GM19463 (cell line): Measurements from ENCODE around the gene MYH16.
"Not testable (repeated sequence)": the region's sequence is repeated elsewhere in the genome, so short reads cannot be mapped to it uniquely, and the experiment has no call there.

Source experiments
- ATAC-seq: cut with Tn5 transposase; IDR thresholded peaks from one replicate; pipeline ENCODE4 v1.9.1; 2021; ENCODE audit warnings: mild to moderate bottlenecking, moderate library complexity; ENCODE audit not compliant: unreplicated experiment

Gene MYH16

GRCh38 chr7:99257675-99258074, 15.0 kb upstream of the MYH16 start:
- ATAC-seq, result no peak

DNA sequence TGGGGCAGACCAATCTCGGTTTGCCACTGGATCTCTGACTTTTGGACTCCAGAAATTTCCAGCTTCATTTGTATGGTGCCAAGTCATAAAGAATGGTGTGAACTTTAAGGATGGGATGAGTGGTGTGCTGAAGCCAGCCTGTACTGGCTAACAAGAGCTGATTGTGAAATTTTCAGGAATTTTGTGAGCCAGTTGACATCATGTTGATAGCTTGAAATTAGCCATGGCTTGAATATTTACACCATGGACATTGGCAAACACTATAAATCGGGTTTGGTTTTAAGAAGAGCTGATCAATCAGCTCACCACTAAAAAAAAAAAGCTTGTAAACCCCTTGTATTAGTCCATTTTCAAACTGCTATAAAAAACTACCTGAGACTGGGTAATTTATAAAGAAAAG, 14.1 kb upstream of the MYH16 start:
- no peak for ATAC-seq

DNA sequence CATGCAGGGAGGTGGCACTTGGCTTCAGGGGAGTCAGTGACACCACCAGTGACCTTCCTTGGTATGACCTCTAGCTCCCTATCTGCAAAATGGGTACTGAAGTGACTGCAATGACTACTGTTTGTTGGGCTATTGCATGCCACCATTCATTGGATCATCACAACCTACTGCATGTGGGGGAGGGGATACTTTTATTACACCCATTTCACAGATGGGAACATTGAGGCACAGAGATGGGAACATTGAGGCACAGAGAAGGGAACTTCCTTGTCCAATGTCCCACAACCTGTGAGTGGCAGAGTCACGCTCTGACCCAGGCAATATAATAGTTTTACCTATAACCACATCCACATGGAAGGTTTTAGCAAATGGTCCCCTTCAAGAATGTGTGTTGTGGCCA, 12.2 kb upstream of the MYH16 start:
- no peak for ATAC-seq

DNA sequence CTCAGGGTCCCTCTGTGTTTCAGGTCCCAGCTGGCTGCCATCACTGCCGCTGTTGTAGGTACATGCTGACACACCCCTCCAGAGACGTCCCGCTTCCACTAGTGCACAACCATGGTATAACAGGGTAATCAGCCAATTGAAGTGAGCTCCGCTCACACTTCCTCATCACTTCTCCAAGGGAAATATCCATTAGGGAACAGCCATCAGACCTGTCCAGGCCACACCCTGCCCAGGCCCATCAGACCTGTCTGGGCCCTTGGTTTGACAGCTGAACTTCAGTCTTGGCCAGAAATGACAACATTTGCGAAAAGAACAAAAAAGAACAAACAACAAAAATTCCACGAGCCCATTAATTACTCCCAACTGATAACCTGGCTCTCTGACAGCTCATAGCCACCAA, 11.0 kb upstream of the MYH16 start:
- no peak for ATAC-seq

GRCh38 chr7:99265848-99266480, 6.7 kb upstream of the MYH16 start:
- no peak for ATAC-seq

DNA sequence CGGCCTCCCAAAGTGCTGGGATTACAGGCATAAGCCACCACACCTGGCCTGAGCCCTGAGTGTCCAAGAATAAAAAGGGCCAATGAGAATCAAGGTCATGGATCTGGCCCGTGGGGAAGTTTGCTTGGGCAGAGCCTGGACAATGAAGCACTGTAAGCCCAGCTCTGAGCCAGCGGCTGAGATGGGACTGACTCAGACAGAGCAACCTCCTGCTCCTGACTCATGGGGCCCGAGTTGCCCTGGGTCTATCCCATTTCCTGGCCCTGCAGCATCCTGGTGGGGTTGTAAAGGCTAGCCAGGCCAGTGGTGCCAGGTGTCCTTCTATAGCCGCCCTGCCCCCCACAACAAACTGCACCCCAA, 5.2 kb upstream of the MYH16 start:
- ATAC-seq, result no peak

GRCh38 chr7:99267841-99268576, 4.6 kb upstream of the MYH16 start:
- no peak for ATAC-seq

DNA sequence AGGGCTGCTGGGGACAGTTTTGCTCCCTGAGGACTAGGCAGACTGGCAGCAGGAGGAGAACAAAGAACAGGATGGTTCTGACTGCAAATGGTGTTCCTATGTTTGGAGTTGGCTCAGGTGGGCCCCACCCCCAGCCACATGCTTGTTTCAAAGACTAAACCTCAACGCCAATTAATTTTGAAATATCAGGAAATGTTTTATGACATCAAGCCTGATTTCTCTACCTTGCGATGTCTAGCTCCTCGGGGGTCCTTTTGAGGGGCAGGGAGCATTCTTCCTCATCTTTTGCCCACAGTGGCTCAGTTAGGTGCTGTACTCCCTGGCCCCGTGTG, 4.1 kb upstream of the MYH16 start:
- no peak for ATAC-seq

DNA sequence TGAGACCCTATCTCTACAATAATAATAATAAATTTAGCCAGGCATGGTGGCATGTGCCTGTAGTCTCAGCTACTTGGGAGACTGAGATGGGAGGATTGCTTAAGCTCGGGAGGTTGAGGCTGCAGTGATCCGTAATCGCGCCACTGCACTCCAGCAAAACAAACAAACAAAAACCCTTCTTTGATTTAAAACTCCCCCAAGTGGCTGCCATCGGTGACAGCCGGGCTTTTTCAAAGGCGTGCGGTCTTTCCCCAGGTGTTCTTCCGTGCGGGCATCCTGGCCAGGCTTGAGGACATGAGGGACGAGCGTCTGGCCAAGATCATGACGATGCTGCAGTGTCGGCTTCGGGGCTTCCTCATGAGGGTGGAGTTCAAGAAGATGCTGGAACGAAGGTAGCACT, 1.9 kb upstream of the MYH16 start:
- no peak for ATAC-seq

GRCh38 chr7:99273561-99273960, 922 bp downstream of the MYH16 start:
- ATAC-seq, result not testable (repeated sequence)

DNA sequence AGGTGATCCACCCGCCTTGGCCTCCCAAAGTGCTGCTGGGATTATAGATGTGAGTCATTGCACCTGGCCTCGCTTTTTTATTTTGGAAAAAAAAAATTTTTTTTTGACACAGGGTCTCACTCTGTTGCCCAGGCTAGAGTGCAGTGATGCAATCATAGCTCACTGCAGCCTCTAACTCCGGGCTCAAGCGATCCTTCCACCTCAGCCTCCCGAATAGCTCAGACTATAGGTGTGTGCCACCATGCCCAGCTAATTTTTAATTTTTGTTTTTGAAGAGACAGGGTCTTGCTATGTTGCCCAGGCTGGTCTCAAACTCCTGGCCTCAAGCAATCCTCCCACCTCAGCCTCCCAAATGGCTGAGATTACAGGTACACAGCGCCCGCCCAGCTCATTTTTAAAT, 2.3 kb downstream of the MYH16 start:
- ATAC-seq, result not testable (repeated sequence)

- ATAC-seq, result no peak
These were observed 2.9 kb downstream of the MYH16 start for GRCh38 chr7:99275496-99275895.

DNA sequence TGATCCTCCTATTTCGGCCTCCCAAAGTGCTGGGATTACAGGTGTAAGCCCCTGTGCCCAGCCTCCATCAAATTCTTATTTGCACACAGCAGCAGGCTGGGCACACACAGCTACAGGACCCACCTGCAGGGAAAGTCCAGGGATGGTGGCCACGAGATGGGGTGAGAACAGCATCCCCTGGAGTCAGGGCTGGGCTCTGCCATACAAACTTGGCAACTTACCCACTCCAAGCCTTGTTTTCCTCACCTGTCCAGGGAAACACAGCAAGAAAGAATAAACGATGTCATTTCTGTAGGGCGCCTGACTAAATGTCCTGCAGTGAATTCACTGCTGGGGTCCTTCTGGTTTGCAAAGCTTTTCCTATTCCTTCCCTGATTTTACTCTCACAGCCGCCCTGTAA, 5.5 kb downstream of the MYH16 start:
- no peak for ATAC-seq

GRCh38 chr7:99284165-99284564, 11.5 kb downstream of the MYH16 start:
- ATAC-seq, result not testable (repeated sequence)

- ATAC-seq, result no peak
These were observed 15.3 kb downstream of the MYH16 start for GRCh38 chr7:99287779-99288534.

- ATAC-seq, result no peak
These were observed 16.5 kb downstream of the MYH16 start for GRCh38 chr7:99289185-99289584.

DNA sequence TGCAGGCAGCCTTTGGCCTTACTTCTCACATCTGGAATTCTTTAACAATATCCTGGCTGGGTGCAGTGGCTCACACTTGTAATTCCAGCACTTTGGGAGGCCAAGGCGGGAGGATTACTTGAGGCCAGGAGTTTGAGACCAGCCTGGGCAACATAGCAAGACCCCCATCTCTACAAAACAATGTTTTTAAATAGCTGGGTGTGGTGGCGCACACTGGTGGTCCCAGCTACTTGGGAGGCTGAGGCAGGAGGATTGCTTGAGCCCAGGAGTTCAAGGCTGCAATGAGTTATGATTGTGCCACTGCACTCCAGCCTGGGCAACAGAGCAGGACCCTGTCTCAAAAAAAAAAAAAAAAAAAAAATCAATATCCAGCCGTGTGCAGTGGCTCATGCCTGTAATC, 17.5 kb downstream of the MYH16 start:
- ATAC-seq, result not testable (repeated sequence)

DNA sequence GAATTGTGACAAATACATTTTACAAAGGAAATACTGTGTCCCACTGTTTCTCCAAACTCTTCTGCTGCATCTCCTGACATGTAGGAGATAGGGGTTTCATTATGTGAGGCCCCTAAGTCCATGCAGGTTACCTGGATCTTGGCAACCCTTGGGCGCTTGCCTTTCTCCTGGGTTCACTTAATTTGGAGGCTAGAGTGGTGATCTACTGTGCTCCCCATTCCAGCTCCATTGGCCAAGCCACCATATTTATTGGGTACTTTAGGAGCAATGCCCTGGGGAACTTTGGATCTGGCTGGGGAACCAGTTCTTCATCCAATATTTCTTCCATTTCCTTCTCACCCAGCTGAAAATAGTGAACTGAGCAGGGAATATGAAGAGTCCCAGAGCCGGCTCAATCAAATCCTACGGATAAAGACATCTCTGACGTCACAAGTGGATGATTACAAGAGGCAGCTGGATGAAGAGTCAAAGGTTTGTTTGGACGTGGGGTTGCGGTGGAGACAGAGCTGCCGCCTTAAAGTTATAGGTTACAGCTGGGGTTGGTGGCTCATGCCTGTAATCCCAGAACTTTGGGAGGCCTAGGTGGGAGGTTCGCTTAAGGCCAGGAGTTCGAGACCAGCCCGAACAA, 18.5 kb downstream of the MYH16 start:
- no peak for ATAC-seq

DNA sequence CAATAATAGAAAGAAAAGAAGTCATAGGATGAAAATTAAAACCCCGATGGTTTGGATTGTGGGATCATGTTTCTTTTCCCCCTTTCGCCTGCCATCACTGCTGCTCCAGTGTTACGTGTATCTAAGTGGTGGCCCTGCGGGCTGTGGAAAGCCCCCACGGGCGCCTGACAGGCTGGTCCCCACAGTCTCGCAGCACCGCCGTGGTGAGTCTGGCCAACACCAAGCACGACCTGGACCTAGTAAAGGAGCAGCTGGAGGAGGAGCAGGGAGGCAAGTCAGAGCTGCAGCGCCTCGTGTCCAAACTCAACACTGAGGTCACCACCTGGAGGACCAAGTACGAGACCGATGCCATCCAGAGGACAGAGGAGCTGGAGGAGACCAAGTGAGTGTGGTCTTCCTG, 19.5 kb downstream of the MYH16 start:
- ATAC-seq, result no peak

DNA sequence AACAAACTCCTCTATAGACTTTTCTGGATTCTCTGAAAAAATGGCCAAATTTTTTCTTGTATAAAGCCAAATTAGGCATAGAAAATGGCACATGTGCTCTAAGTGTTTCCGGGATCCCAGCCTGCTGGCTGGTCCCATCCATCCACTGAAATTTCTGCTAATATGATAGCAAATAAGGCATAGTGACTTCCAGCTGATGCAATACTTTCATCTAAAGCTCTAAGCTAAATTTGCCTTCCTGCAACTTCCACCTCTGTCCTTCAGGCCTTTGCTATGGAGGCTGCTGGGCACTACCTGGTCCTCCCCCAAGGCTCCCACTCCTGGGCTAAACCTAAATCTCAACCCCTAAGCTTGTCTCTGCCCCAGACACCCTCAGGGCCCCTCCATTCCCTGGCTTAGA, 20.5 kb downstream of the MYH16 start:
- no peak for ATAC-seq

- ATAC-seq, result no peak
These were observed 21.0 kb downstream of the MYH16 start for GRCh38 chr7:99293650-99294049.

DNA sequence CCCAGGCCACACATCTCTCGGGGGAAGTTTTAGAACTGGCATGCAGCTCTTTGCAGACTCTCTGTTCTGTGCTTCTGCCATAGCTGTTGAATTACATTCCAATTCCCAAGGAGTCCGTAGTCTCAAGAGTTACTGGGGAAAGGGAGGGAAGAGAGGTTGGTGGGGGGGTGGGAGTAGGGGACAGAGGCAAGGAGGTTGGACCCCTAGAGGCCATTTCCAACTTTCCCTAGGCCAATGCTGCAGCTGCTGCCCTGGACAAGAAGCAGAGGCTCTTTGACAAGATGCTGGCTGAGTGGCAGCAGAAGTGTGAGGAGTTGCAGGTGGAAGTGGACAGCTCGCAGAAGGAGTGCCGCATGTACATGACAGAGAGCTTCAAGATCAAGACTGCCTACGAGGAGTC, 23.8 kb downstream of the MYH16 start:
- no peak for ATAC-seq
